MM.1S (cell line): ENCODE data around the gene SHISA5.
"Not testable (repeated sequence)": the region's sequence is repeated elsewhere in the genome, so short reads cannot be mapped to it uniquely, and the experiment has no call there.

Experiments
- EZH2 ChIP-seq: fragments of 300-600 bp; sonication (generic); optimal IDR thresholded peaks from 2 replicates; pipeline ENCODE3; 2017; ENCODE audit warnings: low read depth, mild to moderate bottlenecking, antibody characterized with exemption, low read length, mixed read lengths
- TF ChIP-seq, protein P1 (sequence below): fragments of 300-600 bp; sonication (generic); IDR thresholded peaks from 2 replicates; pipeline ENCODE4 v1.5.1; 2016; ENCODE audit warnings: antibody characterized with exemption, low read length, mixed read lengths

GRCh38 chr3:48474031-48474430, 29.9 kb downstream of the SHISA5 start:
- TF ChIP-seq, protein P1, sequence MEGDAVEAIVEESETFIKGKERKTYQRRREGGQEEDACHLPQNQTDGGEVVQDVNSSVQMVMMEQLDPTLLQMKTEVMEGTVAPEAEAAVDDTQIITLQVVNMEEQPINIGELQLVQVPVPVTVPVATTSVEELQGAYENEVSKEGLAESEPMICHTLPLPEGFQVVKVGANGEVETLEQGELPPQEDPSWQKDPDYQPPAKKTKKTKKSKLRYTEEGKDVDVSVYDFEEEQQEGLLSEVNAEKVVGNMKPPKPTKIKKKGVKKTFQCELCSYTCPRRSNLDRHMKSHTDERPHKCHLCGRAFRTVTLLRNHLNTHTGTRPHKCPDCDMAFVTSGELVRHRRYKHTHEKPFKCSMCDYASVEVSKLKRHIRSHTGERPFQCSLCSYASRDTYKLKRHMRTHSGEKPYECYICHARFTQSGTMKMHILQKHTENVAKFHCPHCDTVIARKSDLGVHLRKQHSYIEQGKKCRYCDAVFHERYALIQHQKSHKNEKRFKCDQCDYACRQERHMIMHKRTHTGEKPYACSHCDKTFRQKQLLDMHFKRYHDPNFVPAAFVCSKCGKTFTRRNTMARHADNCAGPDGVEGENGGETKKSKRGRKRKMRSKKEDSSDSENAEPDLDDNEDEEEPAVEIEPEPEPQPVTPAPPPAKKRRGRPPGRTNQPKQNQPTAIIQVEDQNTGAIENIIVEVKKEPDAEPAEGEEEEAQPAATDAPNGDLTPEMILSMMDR, result not testable (repeated sequence)
- not testable (repeated sequence) for TF ChIP-seq EZH2
